T47D (cell line): Measurements from ENCODE around the gene SYT8.

Experiments
- DNase-seq, 2 experiments: peaks; one replicate each; pipeline versions ENCODE4 v3.0.0 to v3.0.0-alpha.2; 2011 to 2012; ENCODE audit warnings: low read depth in 1 of 2, low spot score in 1 of 2
- JUND ChIP-seq: IDR thresholded peaks from 2 replicates; pipeline ENCODE4 v1.6.1; 2012; ENCODE audit warnings: low read depth
- in situ Hi-C: cut with HindIII; loops from 2 replicates; pipeline ENCODE4 v1.10.0; 2016; ENCODE audit warnings: low sequenced_read_pairs, low pct_unique_long_range_greater_than_20kb

The SYT8 gene

GRCh38 chr11:1830004-1830321 lies 4.8 kb upstream of the SYT8 start:
- TF ChIP-seq JUND, result no peak
- in situ Hi-C loops, result no loop called here

DNA sequence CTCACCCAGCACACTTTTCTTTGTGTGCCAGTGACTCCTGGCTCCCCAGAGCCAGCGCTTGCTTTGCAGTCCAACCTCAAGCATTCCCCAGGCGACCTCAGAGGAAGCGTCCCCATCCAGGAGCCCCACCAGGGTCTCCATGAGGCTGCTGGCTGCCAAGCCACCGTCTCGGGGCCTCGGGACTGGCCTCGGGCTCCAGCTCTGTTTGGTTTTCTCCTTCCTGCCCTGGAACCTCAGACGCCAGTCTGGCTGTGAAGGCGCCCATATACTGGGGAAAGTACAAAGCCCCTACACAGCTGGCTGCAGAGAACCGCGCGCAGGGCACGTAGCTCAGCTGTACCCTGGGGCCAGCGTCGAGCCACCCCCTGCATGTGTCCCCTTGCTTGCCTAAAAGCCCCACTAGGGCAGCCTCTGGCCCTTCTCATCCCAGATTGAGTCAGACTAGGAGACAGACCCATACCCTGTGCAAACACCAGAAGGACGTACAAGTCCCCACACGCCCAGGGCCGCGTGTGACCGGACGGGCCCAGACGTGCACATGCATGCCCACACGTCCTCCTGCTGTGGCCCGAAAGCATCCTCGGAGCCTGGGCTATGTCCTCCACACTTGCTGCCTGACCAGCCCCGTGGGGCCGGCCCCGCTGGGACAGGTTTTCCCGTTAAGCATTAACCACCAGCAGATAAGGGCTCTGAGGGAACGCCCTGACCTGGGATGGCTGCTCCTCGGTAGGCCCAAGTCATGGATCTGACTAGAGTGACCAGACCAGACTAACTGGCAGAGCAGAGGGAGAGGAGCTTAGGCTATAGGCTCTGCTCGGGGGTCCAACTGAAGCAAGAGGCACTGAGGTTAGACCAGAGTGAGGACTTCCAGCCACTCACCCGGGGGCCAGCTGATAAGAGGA lies 4.2 kb upstream of the SYT8 start:
- peak in 1 of 2 experiments; percentile 86 for DNase-seq
- in situ Hi-C loops, result no loop called here
- no peak; the same call in 1 of the 2 replicates for TF ChIP-seq JUND

More at GRCh38 chr11:1830004-1830321, 4.8 kb upstream of the SYT8 start:
- DNase-seq, result peak in 1 of 2 experiments; percentile 70

GRCh38 chr11:1831338-1832210 lies 3.2 kb upstream of the SYT8 start:
- DNase-seq, result no peak
- TF ChIP-seq JUND, result no peak
- in situ Hi-C loops, result no loop called here

- peak; percentile 53 to 65 for DNase-seq
- no peak for TF ChIP-seq JUND
- in situ Hi-C loops, result no loop called here
Measured at GRCh38 chr11:1832211-1832919, 2.4 kb upstream of the SYT8 start.

DNA sequence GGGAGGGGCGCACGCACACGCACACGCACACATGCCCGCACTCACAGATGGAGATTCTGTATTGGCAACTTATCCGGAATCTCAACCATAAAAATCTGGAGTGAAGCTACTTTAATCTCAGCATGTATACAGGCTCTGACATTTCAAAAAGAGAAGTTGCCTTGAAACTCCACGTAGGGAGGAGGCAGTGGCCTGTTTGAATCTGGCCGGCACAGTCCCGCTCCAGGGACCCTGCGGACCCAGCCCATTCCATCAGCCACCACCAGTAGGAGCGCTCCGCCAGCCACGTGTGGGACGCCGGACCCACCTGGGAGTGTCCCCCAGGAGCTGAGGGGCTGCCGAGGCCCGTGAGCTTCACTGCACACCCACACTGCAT lies 1.9 kb upstream of the SYT8 start:
- DNase-seq, result no peak
- no peak for TF ChIP-seq JUND
- in situ Hi-C loops, result no loop called here

DNA sequence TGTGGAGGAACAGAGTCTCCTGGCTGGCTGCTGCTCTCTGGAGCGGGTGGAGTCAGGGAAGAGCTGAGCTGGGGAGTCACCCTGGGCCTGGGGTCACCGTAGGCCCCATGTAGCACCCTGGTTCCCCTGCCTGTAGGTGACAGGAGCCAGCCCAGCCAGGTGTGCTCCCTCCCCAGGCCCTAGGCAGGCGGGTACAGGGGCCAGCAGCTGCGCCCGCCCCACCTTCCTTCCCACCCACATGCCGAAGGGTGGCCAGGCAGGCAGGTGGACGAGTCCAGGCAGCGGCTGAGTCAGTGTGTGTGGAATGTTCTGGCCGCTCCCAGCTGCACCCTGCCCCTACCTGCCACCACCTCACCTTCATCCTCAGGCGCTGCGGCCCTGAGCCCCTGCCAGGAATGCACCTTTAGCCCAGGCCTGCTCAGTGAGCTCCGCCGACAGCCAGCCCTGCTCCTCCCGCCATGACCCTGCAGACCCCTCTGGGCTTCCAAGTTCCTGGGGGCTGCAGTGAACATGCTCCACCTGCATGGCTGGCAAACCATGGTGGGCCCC lies 654 bp upstream of the SYT8 start:
- in situ Hi-C loops, result no loop called here
- peak; percentile 91; the same call in 1 of the 2 replicates for TF ChIP-seq JUND
- peak; percentile 83 to 97 for DNase-seq

DNA sequence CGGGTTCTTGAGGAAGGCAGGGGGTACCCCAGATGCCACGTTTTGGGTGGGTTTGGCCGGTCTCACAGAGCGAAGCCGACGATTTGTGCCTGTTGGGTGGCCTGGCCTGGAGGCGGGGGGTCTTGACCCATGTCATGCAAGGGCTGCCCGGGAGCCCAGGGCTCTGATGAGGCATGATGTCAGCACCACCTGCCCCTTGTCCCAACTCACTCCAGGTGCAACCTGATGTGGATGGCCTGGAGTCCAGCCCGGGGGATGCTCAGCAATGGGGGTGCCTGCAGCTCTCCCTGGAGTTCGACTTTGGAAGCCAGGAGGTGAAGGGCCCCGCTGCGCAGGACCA lies 851 bp downstream of the SYT8 start:
- TF ChIP-seq JUND, result no peak
- in situ Hi-C loops, result no loop called here

GRCh38 chr11:1836011-1836945 lies 1.5 kb downstream of the SYT8 start:
- no peak for DNase-seq
- in situ Hi-C loops, result no loop called here
- TF ChIP-seq JUND, result no peak

More for the DNA sequence above, 851 bp downstream of the SYT8 start:
- DNase-seq, result no peak

DNA sequence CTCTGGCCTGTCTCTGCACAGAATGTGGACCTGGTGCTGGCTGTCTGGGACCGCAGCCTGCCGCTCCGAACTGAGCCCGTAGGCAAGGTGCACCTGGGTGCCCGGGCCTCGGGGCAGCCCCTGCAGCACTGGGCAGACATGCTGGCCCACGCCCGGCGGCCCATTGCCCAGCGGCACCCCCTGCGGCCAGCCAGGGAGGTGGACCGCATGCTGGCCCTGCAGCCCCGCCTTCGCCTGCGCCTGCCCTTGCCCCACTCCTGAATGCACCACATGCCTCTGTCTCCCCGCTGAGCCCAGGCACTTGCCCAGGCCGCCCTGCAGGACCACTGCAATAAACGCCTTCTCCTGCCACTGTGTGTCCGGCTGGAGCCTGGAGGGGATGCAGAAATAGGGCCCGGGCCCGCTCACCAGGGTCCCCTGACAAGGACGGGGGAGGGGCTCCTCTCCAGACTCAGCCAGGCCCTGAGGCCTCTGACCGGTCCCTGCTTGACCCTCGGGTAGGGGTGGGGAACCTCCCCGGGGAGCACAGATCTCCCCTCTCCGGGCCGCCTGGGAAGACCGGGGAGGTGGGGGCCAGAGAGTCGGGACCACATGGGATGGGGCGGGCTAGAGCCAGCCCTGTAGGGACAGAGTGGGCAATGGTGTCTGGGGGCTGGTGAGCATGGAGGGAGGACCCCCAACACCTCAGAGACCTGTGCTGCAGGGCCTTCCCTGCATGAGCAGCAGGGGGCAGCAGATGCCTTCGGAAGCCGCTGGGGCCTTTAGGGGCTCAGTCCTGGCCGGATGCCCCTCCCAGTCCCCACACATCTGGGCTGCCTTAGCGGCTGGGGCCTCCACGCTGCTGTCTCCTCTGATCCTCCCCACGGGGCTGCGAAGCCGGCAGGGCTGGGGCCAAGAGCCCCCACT lies 2.6 kb downstream of the SYT8 start:
- DNase-seq, result peak in 1 of 2 experiments; percentile 56
- in situ Hi-C loops, result no loop called here
- no peak for TF ChIP-seq JUND

GRCh38 chr11:1838077-1838425 lies 3.3 kb downstream of the SYT8 start:
- no peak for DNase-seq
- TF ChIP-seq JUND, result no peak
- in situ Hi-C loops, result no loop called here
